Stimulated activated CD8-positive, alpha-beta memory T cell treated with anti-CD3 and anti-CD28 coated beads, Interleukin-4, amount 100 ng/mL, for 4 hours (primary cell): ENCODE results near the gene CD52.

Source experiments
- DNase-seq, 2 donors: peaks; one replicate each; pipeline ENCODE4 v3.0.0-alpha.2; 2020; ENCODE audit warnings: low read depth in 2 of 2, low spot score in 1 of 2

CD52 gene

DNA sequence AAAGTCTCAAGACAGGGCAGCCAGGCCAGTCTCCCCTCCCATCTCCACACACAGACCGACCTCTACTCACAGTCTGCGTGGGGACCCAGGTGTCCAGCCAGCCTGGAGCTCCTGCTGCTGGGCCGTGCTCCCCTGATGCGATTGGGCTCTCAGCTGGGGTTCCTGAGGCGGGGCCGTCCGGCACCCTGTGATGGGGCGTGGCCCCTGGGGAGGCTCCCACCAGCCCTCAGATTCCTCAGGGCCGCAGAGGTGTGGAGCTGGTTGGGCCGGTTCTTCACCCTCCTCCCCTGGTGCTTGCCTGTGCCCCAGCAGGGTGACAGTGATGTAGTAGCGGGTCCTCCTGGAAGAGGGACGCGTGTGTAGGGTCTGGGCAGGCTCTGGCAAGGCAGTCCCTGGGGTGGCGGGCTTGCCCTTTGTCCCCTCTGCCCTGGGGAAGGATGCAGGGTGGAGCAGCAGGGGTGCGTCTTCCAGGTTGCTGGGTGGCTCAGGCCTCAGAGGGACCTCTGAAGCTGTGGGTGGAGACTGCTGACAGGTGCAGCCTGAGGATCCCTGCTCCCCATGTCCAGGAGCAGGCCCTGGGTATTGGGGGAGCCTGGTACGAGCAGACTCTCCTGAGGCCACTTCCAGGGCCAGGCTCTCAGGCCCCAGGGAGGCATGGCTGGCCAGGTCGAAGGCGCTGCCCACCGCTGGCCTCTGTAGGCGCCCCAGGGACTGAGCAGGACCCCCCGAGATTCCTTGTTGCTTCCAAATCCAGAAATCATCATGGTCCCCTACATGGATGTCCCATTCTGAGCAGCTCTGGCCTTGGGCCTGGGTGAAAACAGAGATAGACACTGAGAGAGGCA, 36.4 kb downstream of the CD52 start, which contains the start of gene CRYBG2:
Gene CRYBG2, minus strand, starts transcription at position 155 of the 845 bp plus-strand sequence. CDS start 7,473 bp downstream, outside the sequence.
- no peak for DNase-seq

DNA sequence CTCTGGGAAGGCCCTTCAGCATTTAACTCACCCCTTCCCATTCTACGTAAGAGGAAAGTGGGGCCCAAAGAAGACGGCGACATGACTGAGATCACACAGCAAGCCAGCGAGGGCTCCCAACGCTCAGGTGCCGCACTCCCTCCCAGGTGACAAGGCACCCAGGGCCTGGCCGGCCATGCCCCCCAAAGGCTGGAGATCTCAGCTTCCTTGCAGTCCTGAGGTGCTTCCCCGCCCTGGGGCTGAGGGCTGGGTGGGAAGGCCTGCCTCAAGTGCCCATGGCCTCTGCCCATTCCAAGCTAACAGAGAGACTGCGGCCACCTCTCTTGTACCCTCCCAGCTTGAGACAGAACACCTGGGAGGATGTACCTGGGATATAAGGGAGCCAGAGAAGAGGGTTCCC, 37.2 kb downstream of the CD52 start:
- no peak for DNase-seq

DNA sequence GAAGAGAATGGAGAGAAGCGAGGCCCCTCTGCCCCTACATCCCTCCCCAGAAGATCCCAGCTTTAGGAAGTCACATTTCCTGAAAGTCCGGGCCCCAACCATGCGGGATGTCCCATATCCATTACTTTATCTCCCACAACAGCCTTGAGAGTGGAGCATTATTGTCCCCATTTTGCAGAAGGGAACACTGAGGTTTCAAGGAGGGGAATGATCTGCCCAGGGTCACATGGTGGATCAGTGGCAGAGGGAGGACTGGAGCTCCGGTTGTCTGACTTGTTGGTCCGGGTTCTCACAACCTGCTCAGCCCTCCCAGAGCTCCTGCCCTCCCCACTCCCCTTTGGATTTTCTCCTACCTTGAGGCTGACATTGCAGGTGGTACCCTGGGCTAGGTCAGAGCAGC, 38.3 kb downstream of the CD52 start:
- DNase-seq = no peak

DNA sequence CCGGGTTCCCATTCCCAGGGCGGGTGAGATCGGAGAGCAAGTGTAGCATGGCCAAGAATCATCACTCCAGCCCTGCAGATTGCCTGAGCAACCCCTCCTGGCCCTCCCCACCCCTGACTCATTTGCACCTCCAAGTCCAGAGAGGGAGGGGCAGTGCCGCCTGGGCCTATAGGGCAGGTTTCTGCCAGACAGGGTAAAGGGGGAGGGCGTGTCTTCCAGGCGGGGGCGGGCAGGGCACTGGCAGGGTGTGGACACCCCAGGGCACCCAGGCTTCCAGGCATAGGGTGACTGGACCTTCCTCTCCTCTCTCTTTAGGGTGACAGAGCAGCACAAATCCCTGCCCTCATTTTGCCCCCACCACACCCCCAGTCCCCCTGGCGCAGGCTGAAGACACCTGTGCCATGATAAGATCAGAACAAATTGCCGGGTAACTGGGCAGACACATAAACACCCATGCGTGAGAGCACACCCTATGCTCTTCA, 39.4 kb downstream of the CD52 start:
- DNase-seq = no peak

DNA sequence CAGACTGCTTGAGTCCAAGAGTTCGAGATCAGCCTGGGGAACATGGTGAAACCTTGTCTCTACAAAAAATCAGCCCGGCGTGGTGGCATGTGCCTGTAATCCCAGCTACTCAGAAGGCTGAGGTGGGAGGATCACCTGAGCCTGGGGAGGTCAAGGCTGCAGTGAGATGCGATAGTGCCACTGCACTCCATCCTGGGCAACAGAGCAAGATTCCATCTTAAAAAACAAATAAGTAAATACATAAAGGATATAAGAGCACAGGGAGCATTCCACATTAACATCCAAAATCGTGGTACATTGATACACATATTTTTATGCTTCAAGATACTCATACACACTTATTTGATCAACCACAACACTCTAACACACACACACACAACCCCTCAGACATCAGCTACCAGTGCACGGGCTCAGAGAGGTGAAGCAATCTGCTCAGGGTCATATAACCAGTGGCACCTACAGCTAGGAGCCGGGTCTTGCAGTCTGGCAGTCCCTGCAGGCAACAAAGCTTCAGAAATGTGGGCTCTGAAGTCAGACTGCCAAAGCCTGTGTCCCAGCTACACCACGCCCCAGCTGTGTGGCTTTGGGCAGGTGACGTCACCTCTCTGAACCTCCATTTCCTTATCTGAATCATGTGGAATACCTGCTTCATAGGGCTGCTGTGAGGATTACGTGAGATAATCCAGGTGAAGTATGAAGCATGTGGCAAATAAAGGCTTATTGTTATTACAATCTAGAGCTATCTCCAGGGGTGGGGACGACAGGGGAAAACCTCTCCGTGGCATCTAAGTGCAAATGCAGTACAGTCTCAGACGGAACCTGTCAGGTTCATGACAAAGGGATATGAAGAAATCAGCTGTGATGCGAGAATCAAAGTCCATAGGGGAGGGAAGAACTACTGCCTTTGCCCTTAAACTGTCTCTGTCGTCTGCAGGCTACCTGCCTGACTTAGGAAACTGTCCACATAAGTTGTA, 40.9 kb downstream of the CD52 start:
- peak; percentile 43 to 52 for DNase-seq

DNA sequence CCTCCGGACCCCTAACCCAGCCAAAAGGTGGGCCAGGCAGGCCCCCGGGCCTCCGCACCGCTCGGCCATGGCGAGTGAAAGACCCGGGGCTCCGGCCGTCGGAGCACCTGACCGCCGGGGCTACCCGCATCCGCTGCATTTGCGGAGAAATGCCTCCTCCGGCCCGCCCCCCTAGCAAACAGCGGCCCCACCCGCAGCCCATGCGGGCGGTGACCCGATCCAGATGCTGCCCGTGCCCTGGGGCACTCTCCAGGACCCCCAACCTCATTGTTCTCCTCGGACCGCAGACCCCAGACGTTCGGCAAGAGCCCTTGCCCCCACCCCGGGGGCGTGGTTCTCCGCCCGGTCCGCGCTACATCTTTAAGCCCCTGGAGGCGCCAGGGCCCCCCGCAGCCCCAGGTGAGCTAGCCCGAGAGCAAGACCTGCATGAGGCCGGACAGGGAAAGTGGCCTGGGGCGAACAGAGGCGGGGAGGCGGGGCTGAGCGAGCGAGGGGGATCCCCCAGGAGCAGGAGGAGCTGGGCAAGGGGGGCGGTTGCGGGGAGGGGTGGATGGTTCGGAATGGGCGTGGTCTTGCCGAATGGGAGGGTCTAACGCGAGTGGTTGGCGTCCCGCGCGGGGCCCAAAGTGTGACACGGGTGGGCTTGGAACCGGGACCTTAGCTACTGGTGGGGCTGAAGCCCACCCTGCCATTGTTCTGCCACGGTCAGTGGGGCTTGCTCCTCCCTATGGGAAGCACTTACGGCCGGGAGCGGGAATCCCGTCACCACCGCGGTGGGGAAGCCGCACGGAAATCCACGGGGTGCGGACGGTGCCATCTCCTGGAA, 42.4 kb downstream of the CD52 start:
- DNase-seq = peak; percentile 23 to 24

DNA sequence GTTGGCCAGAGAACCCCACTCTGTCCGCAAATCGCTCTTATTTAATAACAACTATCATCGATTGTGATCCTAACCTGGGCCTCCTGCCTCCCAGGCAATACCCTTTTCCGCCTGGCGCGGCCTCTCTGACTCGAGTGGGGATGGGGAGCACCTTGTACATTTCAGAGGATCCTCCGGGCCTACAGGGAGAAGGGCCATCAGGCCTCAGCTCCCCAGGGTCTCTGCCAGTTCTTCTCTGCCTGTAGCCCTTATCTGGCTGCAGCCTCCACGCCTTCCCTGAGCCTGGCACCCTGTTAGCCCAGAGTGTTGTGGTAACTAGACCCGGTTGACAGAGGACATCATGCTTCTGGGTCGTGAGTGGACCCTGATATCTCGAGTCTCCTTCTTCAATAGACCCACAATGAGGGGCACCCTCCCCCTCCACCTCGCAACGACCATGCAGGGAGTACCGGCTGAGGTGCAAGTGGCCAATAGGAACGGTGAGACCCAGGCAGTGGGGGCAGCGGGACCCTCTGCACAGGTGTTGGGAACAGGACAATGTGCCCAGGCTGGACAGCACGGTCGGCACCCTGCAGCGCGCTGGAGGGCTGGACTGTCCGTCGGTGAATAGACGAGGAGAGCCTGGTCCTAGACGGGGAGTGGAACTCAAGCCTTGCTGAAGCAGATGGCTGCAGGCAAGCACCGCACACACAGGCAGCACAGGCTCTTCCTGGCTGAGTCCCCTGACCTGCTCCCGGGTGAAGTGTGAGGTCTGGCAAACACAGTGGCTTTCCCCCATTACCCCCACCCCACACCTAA, 43.2 kb downstream of the CD52 start:
- no peak for DNase-seq

DNA sequence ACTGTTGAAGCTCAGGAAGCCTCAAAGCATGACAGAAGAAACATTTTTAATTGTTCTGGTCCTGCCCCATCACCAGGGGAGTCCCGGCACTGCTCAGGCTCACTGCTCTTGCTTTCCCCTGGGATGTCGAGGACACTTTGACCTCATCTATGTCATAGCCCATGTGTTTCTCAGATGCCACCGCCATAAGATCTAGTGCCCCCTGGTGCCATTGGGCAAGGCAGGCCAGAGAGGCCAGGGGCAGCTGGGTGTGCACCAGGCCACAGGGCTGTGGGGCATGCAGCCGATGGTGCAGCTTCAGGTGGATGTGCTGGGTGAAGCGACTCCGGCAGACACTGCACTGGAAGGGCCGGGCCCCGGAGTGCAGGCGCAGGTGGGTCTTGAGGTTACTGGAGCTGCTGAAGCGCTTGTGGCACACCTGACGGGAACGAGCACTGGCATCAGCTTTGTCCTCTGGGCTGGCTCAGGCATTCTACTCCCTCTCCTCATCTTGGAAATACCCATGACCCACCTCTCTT, 43.9 kb downstream of the CD52 start:
- DNase-seq = no peak

DNA sequence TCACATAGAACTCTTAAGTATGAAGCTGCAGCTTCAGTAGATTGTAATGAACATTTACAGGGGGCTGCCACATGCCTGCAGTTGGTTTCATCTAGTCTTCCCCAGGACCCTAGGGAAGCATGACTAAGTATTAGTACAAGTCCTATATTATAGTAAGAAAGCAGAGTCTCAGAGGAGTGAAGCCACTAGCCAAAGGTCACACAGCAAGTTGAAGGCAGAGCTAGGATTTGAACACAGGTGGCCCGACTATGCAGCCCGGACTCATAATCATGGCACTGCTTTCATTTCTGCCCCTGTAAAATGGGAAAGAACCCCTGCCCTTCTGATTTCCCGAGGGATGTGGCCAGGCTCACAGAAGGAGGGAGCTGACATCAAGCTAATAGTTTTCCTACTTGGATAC, 44.6 kb downstream of the CD52 start:
- no peak for DNase-seq

DNA sequence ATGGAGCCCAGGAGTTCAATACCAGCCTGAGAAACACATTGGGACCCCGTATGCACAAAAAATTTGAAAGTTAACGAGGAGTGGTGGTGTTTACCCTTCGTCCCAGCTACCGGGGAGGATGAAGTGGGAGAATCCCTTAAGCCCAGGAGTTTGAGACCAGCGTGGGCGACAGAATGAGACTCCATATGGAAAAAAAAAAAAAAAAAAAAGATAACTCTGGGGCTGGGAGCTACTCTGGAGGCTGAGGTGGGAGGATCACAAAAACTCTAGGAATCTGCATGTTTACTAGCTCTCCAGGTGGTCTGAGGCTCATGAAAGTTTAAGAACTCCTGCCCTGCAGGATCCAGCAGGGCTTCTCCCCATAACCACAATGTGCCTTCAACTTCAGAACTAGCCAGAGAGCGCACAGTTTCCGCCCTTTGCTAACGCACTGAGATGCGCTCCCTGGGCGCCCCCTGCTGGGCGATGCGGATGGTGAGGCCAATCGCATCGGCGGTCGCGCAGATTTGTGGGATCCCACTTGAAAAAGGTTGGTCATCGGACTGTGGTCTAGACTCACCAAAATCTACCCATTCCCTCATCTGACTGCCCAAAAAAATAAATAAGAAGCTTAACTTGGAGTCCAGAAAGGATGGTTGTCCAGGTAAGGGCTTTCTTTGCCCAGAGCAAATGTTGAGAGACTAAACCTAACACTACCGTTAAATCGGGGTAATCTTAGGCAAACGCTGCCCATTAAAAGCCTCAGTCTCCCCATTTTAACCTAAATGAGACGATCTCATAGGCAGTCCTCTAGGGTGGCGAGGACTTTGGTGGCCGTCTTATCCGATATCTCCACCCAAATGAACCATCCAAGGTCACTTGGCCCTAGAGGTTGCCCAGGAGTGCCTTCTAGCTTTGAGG, 46.0 kb downstream of the CD52 start:
- peak; percentile 66 to 72 for DNase-seq

DNA sequence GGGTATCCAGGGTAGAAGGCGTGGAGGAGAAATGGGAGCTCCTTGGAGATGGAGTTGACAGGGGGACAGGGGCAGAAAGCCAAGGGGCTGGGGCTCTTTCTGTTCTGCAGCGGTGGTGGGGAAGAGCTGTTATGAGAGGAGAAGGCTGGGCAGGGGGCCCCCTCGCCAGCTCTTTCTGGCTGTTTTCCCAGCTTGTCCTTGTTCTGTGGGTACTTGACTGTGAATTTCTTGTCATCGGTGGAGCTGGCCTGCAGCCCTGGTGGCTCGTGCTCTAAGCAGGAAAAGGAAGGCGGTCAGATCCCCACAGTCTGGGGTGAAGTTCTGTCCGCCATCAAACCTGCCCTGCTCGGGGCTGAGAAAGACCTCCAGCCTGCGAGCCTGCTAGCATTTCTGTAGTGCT, 47.2 kb downstream of the CD52 start:
- DNase-seq = no peak

DNA sequence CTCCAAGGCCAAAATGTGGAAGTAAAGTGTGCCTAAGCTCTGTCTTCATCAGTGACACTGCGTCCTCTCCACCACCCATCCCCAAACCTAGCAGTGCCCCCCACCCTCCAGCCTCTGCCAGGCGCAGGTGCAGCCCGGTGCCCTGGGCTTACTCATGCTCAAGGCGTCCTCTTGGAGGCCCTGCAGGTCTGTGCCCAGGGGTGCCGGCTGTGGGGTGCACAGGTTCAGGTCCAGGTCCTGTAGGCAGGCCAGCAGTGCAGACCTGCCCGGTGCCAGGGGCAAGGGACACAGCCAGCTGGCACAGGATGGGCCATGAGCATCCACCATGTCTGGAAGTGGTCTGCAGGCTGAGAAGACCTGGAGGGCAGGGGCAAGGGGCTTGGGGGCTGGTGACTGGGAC, 49.7 kb downstream of the CD52 start:
- no peak for DNase-seq

DNA sequence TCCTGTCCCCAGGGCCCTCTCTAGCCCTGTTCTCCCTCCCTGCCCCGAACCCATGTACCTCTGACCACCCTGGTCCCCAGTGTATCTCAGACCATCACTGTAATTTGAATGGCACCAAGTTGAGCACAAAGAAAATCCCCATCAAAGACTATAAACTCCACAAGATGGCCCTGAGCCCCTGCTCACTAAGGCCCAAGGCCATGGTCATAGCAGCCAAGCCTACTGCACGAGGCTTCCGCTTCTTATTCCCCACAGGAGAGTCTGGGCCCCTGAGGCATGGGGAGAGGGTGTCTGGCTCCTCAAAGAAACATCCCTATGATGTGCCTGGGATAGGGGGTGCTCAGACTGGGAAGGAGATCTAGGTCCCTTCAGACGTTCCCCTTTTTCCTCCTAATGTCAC, 50.2 kb downstream of the CD52 start:
- no peak for DNase-seq

DNA sequence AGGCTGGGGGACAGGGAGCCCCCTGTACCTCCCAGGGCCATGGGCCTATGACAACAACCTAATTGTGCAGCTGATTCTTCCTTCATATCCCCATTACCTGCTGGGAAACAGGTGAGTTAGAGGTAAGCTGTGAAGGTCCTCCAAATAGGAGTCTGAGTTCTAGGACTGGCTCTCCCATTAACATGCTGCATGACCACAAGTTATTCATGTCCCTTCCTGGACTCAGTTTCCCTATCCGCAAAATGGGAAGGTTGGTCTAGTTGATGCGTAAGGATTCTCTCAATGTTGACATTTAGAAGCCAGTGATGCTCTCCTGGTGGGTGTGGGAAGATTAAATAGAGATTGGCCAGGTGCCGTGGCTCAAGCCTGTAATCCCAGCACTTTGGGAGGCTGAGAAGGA, 50.7 kb downstream of the CD52 start:
- no peak for DNase-seq
